K562 (cell line): ENCODE measurements around the gene POLR1C. TPM values are rescaled to one million over a fixed set of nuclear protein-coding genes. Genes with fewer than 3 reads are reported as not detected.

Experiments used
- ATF1 ChIP-seq, 2 experiments: fragments of 450-650 bp in 1 of 2; IDR thresholded peaks; 2 replicates each; pipeline ENCODE4 v1.6.1; 2016; ENCODE audit warnings: missing compliant biosample characterization in 1 of 2, missing genetic modification characterization in 1 of 2
- CBX8 ChIP-seq: fragments of 200-600 bp; sonication (generic); IDR thresholded peaks from 2 replicates; pipeline ENCODE4 v1.6.1; 2012; ENCODE audit warnings: borderline replicate concordance, mixed run types, low read depth, mild to moderate bottlenecking, moderate library complexity, mixed read lengths, low read length, control low read depth, inconsistent platforms; ENCODE audit not compliant: poor library complexity, severe bottlenecking; ENCODE audit errors: extremely low read depth
- COPS2 ChIP-seq: fragments of 450-650 bp; conservative IDR thresholded peaks from 2 replicates; pipeline ENCODE4 v1.6.1; 2016; ENCODE audit warnings: mild to moderate bottlenecking, moderate library complexity
- HMG20B ChIP-seq: fragments of 250-450 bp; sonication (Bioruptor Pico); IDR thresholded peaks from 2 replicates; pipeline ENCODE4 v1.5.0; 2021; ENCODE audit warnings: mild to moderate bottlenecking
- MAX ChIP-seq: sonication (generic); formaldehyde crosslinking; IDR thresholded peaks from 2 replicates; pipeline ENCODE4 v1.9.0; 2022; ENCODE audit warnings: mild to moderate bottlenecking, missing genetic modification reagents
- NCOA4 ChIP-seq: fragments of 450-650 bp; IDR thresholded peaks from 2 replicates; pipeline ENCODE4 v1.6.1; 2018; ENCODE audit warnings: mild to moderate bottlenecking; ENCODE audit not compliant: partially characterized antibody
- NONO ChIP-seq, 2 experiments: fragments of 200-400 bp in 1 of 2; fragments of 450-650 bp in 1 of 2; formaldehyde crosslinking in 1 of 2; IDR thresholded peaks; 2 replicates each; pipeline ENCODE4 v1.6.1; 2017; ENCODE audit warnings: low read depth in 2 of 2, mild to moderate bottlenecking in 2 of 2, moderate library complexity in 2 of 2, low read length in 1 of 2
- POLR2AphosphoS2 ChIP-seq: IDR thresholded peaks from 2 replicates; pipeline ENCODE4 v1.6.1; 2012; ENCODE audit warnings: low read length, improper control_type of control experiment
- RAD21 ChIP-seq, 2 experiments: fragments of 250-450 bp in 1 of 2; fragments of 450-650 bp in 1 of 2; sonication (Bioruptor Pico) in 1 of 2; formaldehyde crosslinking in 1 of 2; IDR thresholded peaks in 1 of 2; conservative IDR thresholded peaks in 1 of 2; 2 replicates each; pipeline versions ENCODE4 v1.4.0 to v1.8.0; 2020 to 2022; ENCODE audit warnings: mild to moderate bottlenecking in 2 of 2, moderate library complexity in 1 of 2
- XRCC5 ChIP-seq: fragments of 200-400 bp; formaldehyde crosslinking; IDR thresholded peaks from 2 replicates; pipeline ENCODE4 v1.6.1; 2017; ENCODE audit warnings: low read depth, mild to moderate bottlenecking, low read length
- polyA plus RNA-seq, 8 experiments: library from polyadenylated mRNA; depleted of rRNA in 4 of 8; stranded (reverse) in 5 of 8; unstranded in 3 of 8; fragments of >200 nt; fragmentation: Nextera tagmentation in 2 of 8; fragmentation: Illumina TruSeq in 1 of 8; extraction: Ambion mirVana in 2 of 8; extraction: Trizol in 1 of 8; gene quantifications; 2 replicates each; pipeline versions ENCODE4 v1.2.1 to v1.2.3, GENCODE V29; 2011 to 2014; ENCODE audit warnings: inconsistent platforms in 1 of 8, missing spikeins in 1 of 8
- total RNA-seq, 7 experiments: library from RNA; depleted of rRNA in 6 of 7; stranded (reverse); fragments of >200 nt in 6 of 7; fragmentation: Illumina TruSeq in 2 of 7; extraction: Trizol in 2 of 7; gene quantifications; 2 replicates each; pipeline versions ENCODE4 v1.2.1 to v1.2.3, GENCODE V29; 2011 to 2021; ENCODE audit warnings: low replicate concordance in 1 of 7
- TF ChIP-seq, protein P1 (sequence below): fragments of 250-450 bp; sonication (Bioruptor Pico); IDR thresholded peaks from 2 replicates; pipeline ENCODE4 v1.8.0; 2021; ENCODE audit warnings: borderline replicate concordance, mild to moderate bottlenecking, moderate library complexity; ENCODE audit not compliant: poor library complexity, severe bottlenecking

POLR1C gene
- total and polyA plus RNA-seq, 9 of the 15 experiments (the other 6 are each of a cell fraction or from before 2014, with no cell fraction given) = 83.5 to 429 (median 120) TPM

DNA sequence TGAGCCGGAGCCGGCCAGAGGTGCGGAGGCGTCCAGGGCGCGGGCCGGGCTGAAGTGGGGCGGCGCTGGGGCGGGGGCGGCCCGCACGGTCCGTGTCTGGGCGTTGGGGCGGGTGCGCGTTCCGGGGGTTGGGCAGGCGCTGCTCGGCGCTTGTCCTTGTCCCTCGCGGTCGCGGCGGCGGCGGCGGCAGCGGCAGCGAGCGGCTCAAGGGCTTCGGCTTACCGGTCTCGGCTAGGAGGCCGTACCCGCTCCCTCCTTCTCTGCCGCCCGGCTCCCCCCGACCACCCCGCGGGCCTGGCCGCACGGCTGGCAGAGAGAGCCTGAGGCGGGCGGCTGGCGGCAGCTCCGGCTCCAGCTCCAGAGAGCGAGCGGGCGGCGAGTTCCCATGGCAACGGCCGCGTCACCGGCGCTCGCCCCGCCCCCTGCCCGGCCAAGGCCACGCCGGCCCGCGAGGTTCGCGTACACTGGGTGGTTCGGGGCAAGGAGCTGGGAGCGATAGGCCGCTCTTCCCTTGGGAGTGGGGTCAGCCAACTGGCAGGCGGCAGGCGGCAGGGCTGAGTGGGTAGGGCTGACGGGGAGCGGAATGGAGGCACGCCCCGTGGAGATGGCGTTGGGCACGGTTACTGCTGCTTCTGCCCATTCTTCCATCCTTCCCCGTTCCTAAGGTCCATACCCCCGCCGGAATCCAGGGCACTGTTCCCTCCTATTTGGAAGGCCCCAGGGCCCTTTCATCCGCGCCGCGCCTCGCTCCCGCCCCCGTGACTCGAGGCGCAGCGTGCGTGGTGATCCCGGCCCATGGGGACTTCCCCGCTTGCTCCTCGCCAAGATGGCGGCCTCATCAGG is 6.7 kb upstream of the POLR1C start, which contains the start of gene LRRC73 (continued):
- TF ChIP-seq COPS2 (no peak), ATF1 (CRISPR knock-in tag; IDR thresholded peaks at IDR 0.05) (no peak), ATF1 (tag; IDR thresholded peaks at IDR 0.05) (peak; percentile 95), CBX8 (no peak), NCOA4 (no peak), HMG20B (CRISPR knock-in tag) (no peak), RAD21 (CRISPR knock-in tag; conservative IDR thresholded peaks at IDR 0.05 in 1 of 2, IDR thresholded peaks at IDR 0.05 in 1 of 2) (no peak), XRCC5 (no peak), MAX (CRISPR knock-in tag) (peak; percentile 68; the same call in 1 of the 2 replicates), NONO (IDR thresholded peaks at IDR 0.05; ENCODE audit: low read depth in 2 of 2, low read length in 1 of 2) (peak in 1 of 2 experiments; percentile 62; a peak in 1 of 4 replicates), POLR2AphosphoS2 (peak; percentile 94)
- TF ChIP-seq, protein P1, sequence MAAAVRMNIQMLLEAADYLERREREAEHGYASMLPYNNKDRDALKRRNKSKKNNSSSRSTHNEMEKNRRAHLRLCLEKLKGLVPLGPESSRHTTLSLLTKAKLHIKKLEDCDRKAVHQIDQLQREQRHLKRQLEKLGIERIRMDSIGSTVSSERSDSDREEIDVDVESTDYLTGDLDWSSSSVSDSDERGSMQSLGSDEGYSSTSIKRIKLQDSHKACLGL (CRISPR knock-in tag) = no peak
